MV-4-11 (cell line): ENCODE data around the gene NT5C2.
"Not testable (repeated sequence)": the region's sequence is repeated elsewhere in the genome, so short reads cannot be mapped to it uniquely, and the experiment has no call there.

Experiments used
- DNase-seq: peaks from one replicate; lab custom pipeline; 2025; lab: John Stamatoyannopoulos, UW

The NT5C2 gene

GRCh38 chr10:103083977-103084320 is 109.1 kb downstream of the NT5C2 start:
- DNase-seq: no peak

GRCh38 chr10:103083266-103083976 is 109.7 kb downstream of the NT5C2 start:
- no peak for DNase-seq

GRCh38 chr10:103082683-103083082 is 110.4 kb downstream of the NT5C2 start:
- no peak for DNase-seq

DNA sequence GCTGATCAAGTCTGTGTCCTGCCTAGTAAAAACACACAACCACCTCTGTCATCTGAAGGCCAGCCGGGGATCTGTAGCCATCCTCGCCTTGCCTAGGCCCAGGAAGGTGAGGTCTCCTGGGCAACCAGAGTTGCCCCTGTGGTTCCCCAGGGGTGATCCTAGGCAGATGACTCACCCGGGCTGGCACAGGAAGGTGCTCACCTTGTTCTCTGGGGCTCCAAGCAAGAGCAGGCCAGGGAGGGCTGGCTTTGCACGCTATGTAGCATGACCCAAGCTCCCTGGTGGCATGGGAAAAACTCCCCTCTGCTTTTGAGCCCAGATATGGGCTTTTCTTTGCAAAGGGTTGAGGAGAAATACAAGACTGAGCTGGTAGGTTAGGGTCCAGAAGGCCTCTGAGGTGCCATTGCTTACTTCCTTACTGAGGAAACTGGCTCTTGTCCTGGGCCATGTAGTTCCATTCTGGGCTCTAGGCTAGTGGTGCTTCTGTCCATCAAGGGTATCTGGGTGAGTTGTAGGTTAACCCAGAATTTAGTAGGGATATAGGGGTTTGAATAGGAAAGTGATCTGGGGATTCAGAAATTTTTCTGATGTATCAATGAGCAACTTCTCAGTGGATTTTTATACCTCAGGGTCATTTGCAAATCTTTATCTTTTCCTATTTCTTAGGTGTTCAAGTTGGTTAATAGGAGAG is 112.0 kb downstream of the NT5C2 start:
- DNase-seq: no peak

DNA sequence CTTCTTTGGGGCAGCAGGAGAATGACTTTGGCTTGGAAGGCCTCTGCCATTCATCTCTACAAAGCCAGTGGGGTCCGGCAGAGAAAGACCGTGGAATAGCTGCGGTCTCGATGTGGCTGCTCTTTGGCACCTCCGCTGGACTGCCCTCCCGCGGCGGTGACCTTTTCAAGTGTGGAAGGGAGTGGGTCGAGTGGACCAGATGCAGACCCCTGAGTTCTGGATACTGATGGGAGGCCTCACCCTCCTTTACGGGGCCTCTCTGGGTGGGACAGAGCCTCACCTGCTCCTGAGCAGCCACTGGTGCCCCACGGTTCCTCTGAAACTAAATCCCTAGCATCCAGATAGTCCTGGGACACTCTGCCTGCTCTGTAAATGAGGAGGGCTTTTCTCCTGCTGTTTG is 113.1 kb downstream of the NT5C2 start:
- DNase-seq: no peak

- no peak for DNase-seq
Observed at GRCh38 chr10:103079100-103079499, 114.0 kb downstream of the NT5C2 start.

GRCh38 chr10:103078676-103079075 is 114.4 kb downstream of the NT5C2 start:
- DNase-seq: no peak

DNA sequence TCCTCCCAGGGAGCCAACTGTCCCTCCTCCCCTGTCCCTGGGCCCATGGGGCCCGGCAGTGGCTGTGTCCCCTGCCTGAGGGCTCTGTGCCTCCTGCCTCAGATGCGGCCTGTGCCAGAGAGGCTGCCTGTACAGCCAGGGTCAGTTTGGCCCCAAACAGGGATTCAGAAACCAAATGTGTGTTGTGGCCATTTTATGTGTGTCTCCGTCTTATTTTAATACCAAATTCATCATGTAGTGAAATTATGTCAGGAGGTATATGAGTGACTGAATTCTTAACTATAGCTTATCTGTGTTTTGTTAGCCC is 114.8 kb downstream of the NT5C2 start:
- DNase-seq: no peak

DNA sequence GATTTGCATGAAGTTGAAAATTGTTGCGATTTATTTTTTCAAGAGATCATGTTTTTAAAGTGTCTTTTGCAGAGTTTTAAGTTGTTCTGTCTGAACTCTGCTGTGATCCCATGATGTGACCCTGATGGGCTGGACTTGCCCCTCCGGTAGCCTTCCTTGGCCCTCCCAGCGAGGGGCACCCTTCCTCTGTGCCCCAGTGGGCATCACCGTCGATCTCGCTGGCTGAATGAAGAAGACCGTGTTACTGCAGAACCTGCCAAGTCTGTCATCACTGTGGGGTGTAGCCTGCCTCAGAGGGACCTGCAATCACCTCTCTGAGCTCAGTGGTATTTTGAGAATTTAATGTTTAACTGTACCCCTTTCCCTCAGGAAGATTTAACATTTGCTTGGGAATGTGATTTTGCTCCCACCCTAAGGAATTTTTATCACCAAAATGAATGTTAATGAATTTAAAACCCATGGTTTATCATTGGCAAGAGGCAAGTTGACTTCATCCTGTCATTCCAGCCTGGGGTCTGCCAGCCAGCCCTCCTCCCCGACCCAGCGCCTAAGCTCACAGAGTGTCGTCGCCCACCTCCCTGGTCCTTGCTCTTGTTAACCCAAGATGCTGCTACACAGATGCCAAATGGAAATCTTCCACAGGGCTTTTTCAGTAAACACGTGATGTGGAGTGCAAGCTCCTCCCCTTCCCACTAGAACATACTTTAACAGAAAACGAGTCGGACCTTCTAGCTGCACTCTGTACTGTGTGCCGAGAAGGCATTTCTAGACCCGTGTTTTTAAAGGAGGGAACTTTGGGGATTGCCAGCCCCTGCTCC is 115.4 kb downstream of the NT5C2 start:
- DNase-seq: no peak

- no peak for DNase-seq
Observed at GRCh38 chr10:103077020-103077419, 116.1 kb downstream of the NT5C2 start.

DNA sequence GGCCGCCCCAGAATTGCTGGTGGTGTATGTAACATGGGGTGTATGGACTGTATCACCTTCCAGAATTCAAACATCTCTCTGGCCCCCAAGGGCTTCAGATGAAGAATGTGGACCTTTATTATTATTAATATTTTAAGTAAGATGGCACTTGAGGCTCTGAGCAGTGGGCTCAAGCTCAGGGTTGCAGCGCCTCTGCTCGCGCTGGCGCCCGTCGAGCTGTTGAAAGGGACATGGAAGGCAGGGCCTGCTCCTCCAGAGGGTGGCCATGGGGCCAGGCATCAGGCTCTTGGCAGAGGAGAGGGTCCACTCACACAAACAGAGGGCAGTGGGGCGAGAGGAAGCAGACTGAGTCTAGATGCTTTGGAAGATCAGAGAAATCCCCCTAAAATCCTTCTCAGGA is 120.2 kb downstream of the NT5C2 start:
- no peak for DNase-seq

- no peak for DNase-seq
Observed at GRCh38 chr10:103072276-103072675, 120.8 kb downstream of the NT5C2 start.

- DNase-seq: peak; percentile 23
Observed at GRCh38 chr10:103069453-103070331, 123.4 kb downstream of the NT5C2 start.

GRCh38 chr10:103067956-103068355 is 125.1 kb downstream of the NT5C2 start:
- DNase-seq: no peak

DNA sequence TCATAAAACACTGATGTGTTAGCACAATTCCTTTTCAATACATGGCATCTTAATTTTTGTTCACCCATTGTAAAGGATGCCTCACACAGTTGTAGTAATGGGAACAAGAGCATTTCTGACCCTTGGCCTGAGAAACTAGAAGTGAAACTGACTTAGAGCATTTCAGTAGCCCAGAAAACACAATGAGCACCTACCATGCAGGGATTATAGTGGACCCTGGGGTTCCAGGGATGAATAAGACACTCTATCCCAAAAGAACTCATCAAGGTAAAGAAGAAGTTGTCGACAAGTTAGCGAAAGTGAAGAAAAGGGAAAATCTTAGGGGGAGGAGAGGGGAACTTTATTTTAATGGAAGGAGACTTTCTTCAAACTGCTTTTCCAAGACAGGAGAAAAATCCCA is 125.6 kb downstream of the NT5C2 start:
- peak; percentile 59 for DNase-seq

GRCh38 chr10:103067099-103067477 is 126.0 kb downstream of the NT5C2 start:
- DNase-seq: not testable (repeated sequence)

DNA sequence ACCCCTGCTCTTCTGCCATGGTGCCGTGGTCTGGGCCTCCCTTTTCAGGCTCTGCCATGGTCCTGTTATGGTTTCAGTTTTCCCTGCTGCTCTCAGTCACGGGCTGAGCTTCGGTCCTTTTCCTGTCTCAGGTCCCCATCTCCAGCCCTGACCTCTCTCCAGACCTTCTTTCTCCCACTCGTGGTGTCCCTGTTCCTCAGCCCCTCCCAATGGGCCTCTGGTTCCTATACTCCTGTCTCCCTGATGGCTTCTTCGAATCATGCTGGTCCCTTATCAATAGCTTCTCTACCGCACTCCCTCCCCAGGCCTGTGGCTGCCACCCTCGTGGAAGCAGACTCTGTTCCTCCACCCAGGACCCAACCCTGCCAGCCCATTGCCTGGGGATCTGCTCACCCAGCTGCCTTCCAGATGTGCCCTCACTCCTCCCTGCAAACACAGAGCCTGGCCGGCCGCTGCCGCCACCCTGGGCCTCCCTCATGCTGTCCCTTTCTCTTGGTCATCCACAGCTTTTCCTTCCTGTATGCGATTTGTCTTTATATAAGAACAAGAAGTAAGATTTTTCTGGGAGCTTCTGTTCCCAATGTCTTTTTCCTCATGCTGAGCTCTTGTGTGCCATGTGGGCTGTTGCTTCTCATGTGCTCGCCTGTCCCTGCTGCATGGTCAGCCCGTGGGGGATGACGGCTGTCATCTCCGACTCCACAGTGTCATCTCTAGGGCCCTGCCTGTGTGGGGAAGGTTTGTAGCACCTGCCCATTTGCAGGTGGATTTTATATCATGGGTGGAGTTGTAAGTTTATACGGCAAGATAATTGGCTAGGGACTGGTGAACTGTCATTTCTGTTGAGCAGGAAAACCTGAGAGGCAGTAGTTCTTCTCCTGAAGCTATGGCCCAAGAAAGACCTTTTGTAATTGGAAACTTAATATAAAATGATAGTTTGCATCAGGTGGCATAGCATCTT is 126.7 kb downstream of the NT5C2 start:
- no peak for DNase-seq

DNA sequence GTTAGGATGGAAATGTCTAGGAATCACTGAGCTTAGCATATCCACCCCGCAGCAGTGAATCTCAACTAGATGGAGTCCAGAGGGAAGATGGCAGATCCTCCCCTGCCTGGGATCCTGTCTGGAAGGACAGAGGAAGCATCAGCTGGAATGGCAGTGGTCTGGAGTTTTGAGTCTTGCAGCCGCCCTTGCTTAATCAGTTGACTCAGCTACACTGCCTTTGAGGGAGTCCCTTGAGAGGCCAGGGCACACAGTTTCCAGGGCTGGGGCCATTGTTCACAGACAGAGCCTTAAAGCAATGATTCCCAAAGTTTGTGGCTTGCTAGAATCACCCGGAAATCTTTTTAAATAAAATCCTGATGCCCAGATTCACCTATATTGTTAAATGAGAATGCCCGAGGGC is 128.1 kb downstream of the NT5C2 start:
- no peak for DNase-seq

DNA sequence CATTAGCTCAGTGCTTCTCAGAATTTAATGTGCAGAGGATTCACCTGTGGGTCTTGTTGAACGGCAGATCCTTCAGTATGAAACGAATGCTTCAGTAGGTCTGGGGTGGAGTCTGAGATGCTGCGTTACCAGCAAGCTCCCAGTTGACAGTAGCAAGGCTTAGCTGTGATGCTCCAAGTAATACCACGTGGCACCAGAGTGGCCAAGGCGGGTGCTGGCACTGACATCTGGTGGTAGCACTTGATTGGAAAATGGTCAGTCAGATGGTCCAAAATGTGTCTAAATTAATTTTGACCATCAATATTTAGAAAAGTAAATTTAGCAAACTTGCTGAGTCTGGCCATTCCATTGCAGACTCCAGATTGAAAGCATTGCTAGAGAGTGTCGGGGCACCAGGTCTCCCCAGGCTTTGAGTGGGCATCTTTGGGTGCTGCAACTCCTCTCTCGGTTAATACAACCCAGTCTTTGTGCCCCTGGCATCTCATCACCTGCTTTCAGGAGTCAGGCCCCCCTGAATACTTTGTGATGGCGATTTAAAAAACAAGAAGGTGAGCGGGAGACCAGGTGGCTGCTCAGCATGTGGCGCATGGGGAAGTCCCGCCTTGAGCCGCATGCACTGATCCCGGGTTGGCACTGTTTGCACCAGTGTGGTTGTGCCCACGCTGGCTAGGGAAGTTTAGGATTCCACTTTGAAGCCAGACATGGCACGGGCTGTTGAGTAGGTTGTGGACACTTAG is 130.1 kb downstream of the NT5C2 start:
- DNase-seq: no peak

DNA sequence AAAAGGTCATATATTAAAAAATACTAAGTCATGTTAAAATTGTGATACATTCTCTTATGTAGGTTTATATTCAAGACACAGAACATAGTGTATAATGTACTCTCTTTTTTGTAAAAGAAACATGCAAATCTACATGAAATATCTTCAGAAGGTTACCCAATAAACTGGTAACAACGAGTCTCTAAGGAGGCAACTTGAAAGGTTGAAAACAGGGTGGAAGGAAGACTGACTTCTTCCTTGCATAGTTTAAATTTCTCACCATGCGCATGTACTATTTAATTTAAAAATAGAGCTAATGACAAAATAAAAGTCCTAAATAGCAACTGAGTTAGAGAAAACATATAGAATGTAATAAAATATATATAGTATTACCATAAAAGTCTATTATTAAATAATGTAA is 132.5 kb downstream of the NT5C2 start:
- DNase-seq: no peak
